Adrenal gland (tissue), 12 donors: ENCODE data around the gene TOMM6. TPM values are rescaled to one million over a fixed set of nuclear protein-coding genes. Genes with fewer than 3 reads are reported as not detected.
"Not testable (repeated sequence)": the region's sequence is repeated elsewhere in the genome, so short reads cannot be mapped to it uniquely, and the experiment has no call there.

Experiments used
- DNase-seq, 7 donors: peaks; one replicate each; pipeline ENCODE4 v3.0.0-alpha.2; 2019 to 2020
- H3K27ac ChIP-seq, 5 donors: fragments of 200-600 bp; sonication (generic) in 4 of 5; 1 replicate in 3 of 5; 2 replicates in 2 of 5; pipeline versions ENCODE4 v1.5.1 to v1.8.0; 2016 to 2020; ENCODE audit warnings: mild to moderate bottlenecking in 1 of 5
- H3K27me3 ChIP-seq: fragments of 200-600 bp; 2 replicates; pipeline ENCODE4 v1.8.0; 2021
- H3K36me3 ChIP-seq, 2 donors: fragments of 200-600 bp; replicated peaks in 1 of 2; 1 replicate in 1 of 2; 2 replicates in 1 of 2; pipeline versions ENCODE4 v1.5.1 to v1.8.0; 2018 to 2022
- H3K4me1 ChIP-seq, 2 donors: fragments of 200-600 bp; replicated peaks in 1 of 2; 1 replicate in 1 of 2; 2 replicates in 1 of 2; pipeline versions ENCODE4 v1.5.1 to v1.8.0; 2018 to 2021
- H3K4me3 ChIP-seq, 4 donors: fragments of 200-600 bp; sonication (generic) in 3 of 4; one replicate each; pipeline ENCODE4 v1.5.1; 2016 to 2018
- H3K9me3 ChIP-seq, 3 donors: fragments of 200-600 bp; sonication (generic) in 1 of 3; replicated peaks in 1 of 3; 1 replicate in 2 of 3; 2 replicates in 1 of 3; pipeline versions ENCODE4 v1.5.1 to v1.8.0; 2016 to 2021
- POLR2A ChIP-seq, 2 donors: fragments of 450-650 bp; IDR thresholded peaks; one replicate each; pipeline ENCODE4 v1.6.1; 2017; ENCODE audit warnings: antibody characterized with exemption in 2 of 2, mild to moderate bottlenecking in 2 of 2, moderate library complexity in 1 of 2
- WGBS, 4 donors: extraction: QIAGEN DNeasy Blood & Tissue Kit in 2 of 4; methylation state at CpG; one replicate each; pipeline versions ENCODE4 v1.1.5 to v1.1.7; 2013 to 2017; 5-methylcytosine and 5-hydroxymethylcytosine counted together
- intact Hi-C, 2 donors: fragments of 100-400 bp; cut with DNase I; formaldehyde crosslinking; loops; one replicate each; pipeline versions ENCODE4 v1.14.1 to v1.15.0; 2022 to 2023
- polyA plus RNA-seq, 3 donors: library from polyadenylated mRNA; stranded (reverse); fragments of 200-250 nt in 2 of 3; fragments of 350-450 nt in 1 of 3; fragmentation: Illumina TruSeq in 1 of 3; extraction: RNeasy Lipid Tissue Mini Kit (QIAGEN cat#74804) in 1 of 3; gene quantifications; one replicate each; pipeline ENCODE4 v1.2.3, GENCODE V29; 2013 to 2014
- total RNA-seq, 9 donors: library from RNA; depleted of rRNA in 4 of 9; stranded (reverse); fragments of >200 nt in 4 of 9; fragments of 120-200 nt in 1 of 9; fragmentation: NEBNext Ultra II Directional in 1 of 9; extraction: Animal tissue kit (Norgen Biotek cat#: 25700) in 1 of 9; gene quantifications; one replicate each; pipeline versions ENCODE4 v1.1.0 to v1.2.4, GENCODE V29; 2013 to 2023
- TF ChIP-seq, protein P1 (sequence below), 6 experiments: fragments of 450-650 bp in 4 of 6; fragments of 200-600 bp in 2 of 6; sonication (generic) in 1 of 6; IDR thresholded peaks; 1 replicate in 5 of 6; 2 replicates in 1 of 6; pipeline versions ENCODE4 v1.5.1 to v1.8.0; 2016 to 2021; ENCODE audit warnings: antibody characterized with exemption in 6 of 6, mild to moderate bottlenecking in 2 of 6, moderate library complexity in 1 of 6
- donor health status: healthy with polysubstance abuse.
- donor health status: Bipolar disorder and iron deficiency.
- donor health status: DM: yes; HTN: yes; CAD: no.
- donor health status: DM: no; HTN: no; CAD: no.
- donor health status: DM: no; HTN: no; CAD: no.
- donor health status: DM: yes; HTN: yes; CAD: no.

TOMM6 gene
- total and polyA plus RNA-seq, 12 donors, result 146 to 507 (median 243) TPM

DNA sequence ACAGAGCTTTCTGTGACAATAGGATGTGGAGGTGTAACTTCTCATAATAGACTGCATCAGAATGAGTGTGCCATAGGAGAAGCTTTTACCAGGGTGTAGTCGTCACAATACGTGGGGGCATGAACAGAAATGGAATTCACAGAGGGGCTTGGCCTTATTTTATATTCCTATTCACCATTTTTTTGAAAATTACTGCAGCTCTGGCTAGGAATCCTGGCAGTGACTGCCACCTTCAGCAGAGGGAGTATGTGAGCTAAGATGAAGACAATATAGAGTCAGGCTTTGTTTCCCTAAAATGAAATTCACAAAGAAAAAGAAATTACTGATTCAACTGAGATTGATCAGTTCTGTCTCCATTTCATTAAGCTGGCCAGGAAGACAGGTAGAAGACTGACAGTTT is 13.9 kb downstream of the TOMM6 start:
- peak in 1 of 7 donors; percentile 43 for DNase-seq
- Histone ChIP-seq H3K27ac (no peak overlapping the region), H3K9me3 (no peaks in the 10 kb centered on the region), H3K36me3 (peaks cover 0 to 5% of the 10 kb centered on the region in 2 donors), H3K4me3 (no peak overlapping the region), H3K27me3 (no peaks in the 10 kb centered on the region), H3K4me1 (no peaks in the 10 kb centered on the region)
- intact Hi-C loops, result no loop called here
- 60 to 84% (median 76%) methylated on average over 2 of the region's 2 CpGs for WGBS, 4 donors
- TF ChIP-seq, protein P1, sequence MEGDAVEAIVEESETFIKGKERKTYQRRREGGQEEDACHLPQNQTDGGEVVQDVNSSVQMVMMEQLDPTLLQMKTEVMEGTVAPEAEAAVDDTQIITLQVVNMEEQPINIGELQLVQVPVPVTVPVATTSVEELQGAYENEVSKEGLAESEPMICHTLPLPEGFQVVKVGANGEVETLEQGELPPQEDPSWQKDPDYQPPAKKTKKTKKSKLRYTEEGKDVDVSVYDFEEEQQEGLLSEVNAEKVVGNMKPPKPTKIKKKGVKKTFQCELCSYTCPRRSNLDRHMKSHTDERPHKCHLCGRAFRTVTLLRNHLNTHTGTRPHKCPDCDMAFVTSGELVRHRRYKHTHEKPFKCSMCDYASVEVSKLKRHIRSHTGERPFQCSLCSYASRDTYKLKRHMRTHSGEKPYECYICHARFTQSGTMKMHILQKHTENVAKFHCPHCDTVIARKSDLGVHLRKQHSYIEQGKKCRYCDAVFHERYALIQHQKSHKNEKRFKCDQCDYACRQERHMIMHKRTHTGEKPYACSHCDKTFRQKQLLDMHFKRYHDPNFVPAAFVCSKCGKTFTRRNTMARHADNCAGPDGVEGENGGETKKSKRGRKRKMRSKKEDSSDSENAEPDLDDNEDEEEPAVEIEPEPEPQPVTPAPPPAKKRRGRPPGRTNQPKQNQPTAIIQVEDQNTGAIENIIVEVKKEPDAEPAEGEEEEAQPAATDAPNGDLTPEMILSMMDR (IDR thresholded peaks at IDR 0.05), result peak; percentile 13 to 37 (median 31)
- no peak for TF ChIP-seq POLR2A (IDR thresholded peaks at IDR 0.05)

DNA sequence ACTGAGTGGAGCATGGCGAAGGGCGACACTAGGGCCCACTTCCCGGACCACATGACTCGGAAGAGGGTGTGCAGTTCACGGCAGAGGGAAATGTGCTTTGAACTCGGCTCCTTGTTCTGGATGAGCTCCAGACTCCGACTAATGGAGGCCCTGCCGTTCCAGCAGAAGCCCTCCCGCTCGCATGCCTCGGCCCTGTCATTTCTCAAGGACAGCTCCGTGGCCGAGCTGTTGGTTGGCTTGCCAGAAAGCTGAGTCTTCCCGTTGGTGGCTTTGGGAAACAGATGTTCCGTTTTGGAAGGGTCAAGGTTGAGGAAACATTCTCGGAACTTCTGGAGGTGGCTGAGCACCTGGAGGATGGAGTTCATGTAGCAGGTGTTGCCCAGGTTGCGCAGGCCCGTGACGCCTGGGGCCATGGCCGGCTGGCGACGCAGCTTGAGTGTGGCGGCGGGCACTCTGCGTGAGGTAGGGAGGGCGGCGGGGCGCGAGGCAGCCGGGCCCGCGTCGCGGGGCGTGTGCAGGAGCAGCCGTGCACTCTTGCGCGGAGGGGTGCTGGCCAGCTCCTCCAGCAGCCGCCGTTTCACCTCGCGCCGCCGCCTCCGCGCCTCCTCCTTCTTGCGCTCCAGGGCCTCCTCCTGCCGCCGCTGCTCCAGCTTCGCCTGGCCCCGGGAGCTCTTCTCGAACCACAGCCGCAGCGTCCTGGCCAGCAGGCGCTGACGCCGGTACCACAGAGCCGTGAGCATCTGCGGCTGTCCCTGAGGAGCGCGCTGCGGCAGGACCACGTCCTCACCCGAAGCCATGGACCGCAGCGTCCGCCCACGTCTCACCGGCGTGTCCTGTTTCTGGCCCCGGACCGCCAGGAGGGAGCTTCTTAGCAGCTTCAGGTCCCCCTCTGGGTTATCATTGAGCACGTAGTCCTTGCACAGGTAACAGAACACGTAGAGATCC is 18.6 kb downstream of the TOMM6 start:
- Histone ChIP-seq H3K36me3 (peaks cover 0 to 5% of the 10 kb centered on the region in 2 donors), H3K27me3 (no peaks in the 10 kb centered on the region), H3K4me3 (no peak overlapping the region), H3K27ac (peak overlapping the region in 2 of 5 donors; percentile 21), H3K4me1 (no peaks in the 10 kb centered on the region), H3K9me3 (no peaks in the 10 kb centered on the region)
- peak; percentile 27 to 77 (median 62) for DNase-seq
- TF ChIP-seq POLR2A (IDR thresholded peaks at IDR 0.05), result no peak
- TF ChIP-seq, protein P1 (IDR thresholded peaks at IDR 0.05), result no peak
- intact Hi-C loops, result no loop called here
- WGBS, 4 donors, result 85 to 87% (median 86%) methylated on average over 48 to 74 of the region's 74 CpGs

DNA sequence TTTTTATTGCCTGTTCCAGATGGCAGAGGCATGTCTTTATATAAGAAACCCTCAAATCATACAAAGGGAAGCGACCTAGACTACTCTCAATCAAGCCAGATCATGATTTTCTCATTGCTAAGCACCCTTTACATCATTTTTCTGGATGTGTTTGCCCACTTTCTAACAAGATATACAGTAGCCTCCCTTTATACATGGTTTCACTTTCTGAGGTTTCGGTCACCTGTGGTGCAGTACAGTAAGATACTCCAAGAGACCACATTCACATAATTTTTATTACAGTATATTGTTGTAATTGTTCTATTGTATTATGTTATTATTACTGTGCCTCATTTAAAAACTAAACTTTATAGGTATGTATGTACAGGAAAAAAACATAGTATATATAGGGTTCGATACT is 23.6 kb downstream of the TOMM6 start:
- no peaks in the 10 kb centered on the region for H3K27me3 ChIP-seq
- no peaks in the 10 kb centered on the region for H3K36me3 ChIP-seq
- no peak for DNase-seq
- intact Hi-C loops, result no loop called here
- no peaks in the 10 kb centered on the region for H3K9me3 ChIP-seq
- WGBS, 4 donors, result 95 to 98% (median 97%) methylated on average over 3 of the region's 3 CpGs
- no peak for TF ChIP-seq POLR2A (IDR thresholded peaks at IDR 0.05)
- TF ChIP-seq, protein P1 (IDR thresholded peaks at IDR 0.05), result no peak
- no peak overlapping the region for H3K27ac ChIP-seq
- H3K4me3 ChIP-seq, result no peak overlapping the region
- H3K4me1 ChIP-seq, result no peaks in the 10 kb centered on the region

DNA sequence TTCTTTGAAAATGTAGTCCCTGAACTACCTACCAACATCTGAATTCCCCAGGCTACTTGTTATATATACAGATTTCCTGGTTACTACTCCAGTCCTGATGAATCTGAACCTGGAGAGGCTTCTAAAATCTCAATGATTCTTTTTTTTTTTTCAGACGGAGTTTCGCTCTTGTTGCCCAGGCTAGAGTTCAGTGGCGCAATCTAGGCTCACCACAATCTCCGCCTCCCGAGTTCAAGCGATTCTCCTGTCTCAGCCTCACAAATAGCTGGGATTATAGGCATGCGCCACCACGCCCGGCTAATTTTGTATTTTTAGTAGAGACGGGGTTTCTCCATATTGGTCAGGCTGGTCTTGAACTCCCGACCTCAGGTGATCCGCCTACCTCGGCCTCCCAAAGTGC is 24.5 kb downstream of the TOMM6 start:
- H3K27me3 ChIP-seq, H3K27ac ChIP-seq, H3K9me3 ChIP-seq, H3K36me3 ChIP-seq, H3K4me3 ChIP-seq, intact Hi-C loops, H3K4me1 ChIP-seq, DNase-seq: not testable (repeated sequence)
- WGBS, 4 donors, result 91 to 97% (median 95%) methylated on average over 13 of the region's 13 CpGs
